Hematopoietic multipotent progenitor cell treated with erythropoietin and hydrocortisone succinate and interleukin-3 and kit ligand, for 6 days (in vitro differentiated cells): ENCODE results near the gene HUWE1.

Experiments
- DNase-seq: peaks from one replicate; pipeline ENCODE4 v3.0.0-alpha.2; 2015

The HUWE1 gene

DNA sequence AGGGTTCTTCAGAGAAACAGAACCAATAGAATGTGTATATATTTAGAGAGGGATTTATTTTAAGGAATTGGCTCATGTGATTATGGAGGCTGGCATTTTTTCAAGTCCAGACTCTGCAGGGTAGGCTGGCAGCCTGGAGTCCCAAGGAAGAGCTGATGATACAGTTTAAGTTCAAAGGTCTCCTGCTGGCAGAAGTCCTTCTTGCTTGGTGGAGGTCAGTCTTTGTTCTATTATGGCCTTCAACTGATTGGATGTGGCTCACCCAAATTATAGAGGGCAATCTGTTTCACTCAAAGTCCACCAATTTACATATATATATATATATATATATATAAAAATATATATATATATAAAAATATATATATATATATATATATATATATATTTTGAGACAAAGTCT is 200.2 kb downstream of the HUWE1 start:
- no peak for DNase-seq

GRCh38 chrX:53483838-53484405 is 202.6 kb downstream of the HUWE1 start:
- DNase-seq, result no peak

DNA sequence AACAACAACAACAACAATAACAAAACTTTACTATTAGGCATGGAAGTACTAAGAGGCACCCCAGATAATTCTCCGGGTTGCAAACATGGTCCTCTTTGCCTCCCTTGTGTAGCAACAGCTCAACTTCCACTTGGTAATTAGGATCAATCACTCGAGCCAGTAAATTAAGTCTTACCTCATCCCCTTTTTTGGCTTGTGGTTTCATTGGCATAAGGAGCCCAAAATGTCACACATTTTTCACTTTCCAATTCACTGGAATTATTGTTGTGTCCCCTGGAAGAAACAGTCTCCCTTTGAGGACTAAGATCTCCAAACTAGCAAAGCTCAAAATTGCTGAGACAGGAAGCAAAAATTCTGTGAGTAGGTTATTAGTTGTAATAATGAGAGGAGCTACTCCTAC is 203.1 kb downstream of the HUWE1 start:
- DNase-seq, result no peak
